Stimulated activated naive CD8-positive, alpha-beta T cell treated with anti-CD3 and anti-CD28 coated beads, Interleukin-15, Interleukin-2, amounts not matched to agents 100 ng/mL and 50 ng/mL, for 24 hours (primary cell): Measurements from ENCODE around the gene EXT2.

ENCODE experiments used
- H3K27ac Mint-ChIP-seq: one replicate; pipeline ENCODE4 v1.8.0; 2021; ENCODE audit warnings: mild to moderate bottlenecking, mixed read lengths
- H3K27me3 Mint-ChIP-seq: one replicate; pipeline ENCODE4 v1.8.0; 2021; ENCODE audit warnings: mixed read lengths
- H3K36me3 Mint-ChIP-seq: one replicate; pipeline ENCODE4 v1.8.0; 2021; ENCODE audit warnings: low read depth, mixed read lengths
- H3K4me1 Mint-ChIP-seq: one replicate; pipeline ENCODE4 v1.8.0; 2021; ENCODE audit warnings: low read depth, mixed read lengths
- H3K4me3 Mint-ChIP-seq: one replicate; pipeline ENCODE4 v1.8.0; 2021; ENCODE audit warnings: mild to moderate bottlenecking, mixed read lengths
- H3K9me3 Mint-ChIP-seq: one replicate; pipeline ENCODE4 v1.8.0; 2021; ENCODE audit warnings: mixed read lengths

Gene EXT2

GRCh38 chr11:44186321-44186930 is 90.9 kb downstream of the EXT2 start:
- Mint-ChIP-seq H3K27me3 (no peaks in the 10 kb centered on the region), H3K36me3 (peaks cover 44% of the 10 kb centered on the region), H3K27ac (no peak overlapping the region), H3K4me1 (peaks cover 16% of the 10 kb centered on the region), H3K4me3 (no peak overlapping the region), H3K9me3 (peaks cover 16% of the 10 kb centered on the region)

GRCh38 chr11:44188643-44189042 is 93.2 kb downstream of the EXT2 start:
- peaks cover 46% of the 10 kb centered on the region for H3K36me3 Mint-ChIP-seq
- H3K4me1 Mint-ChIP-seq: peaks cover 26% of the 10 kb centered on the region
- H3K27ac Mint-ChIP-seq: no peak overlapping the region
- H3K4me3 Mint-ChIP-seq: no peak overlapping the region
- H3K9me3 Mint-ChIP-seq: peaks cover 16% of the 10 kb centered on the region
- H3K27me3 Mint-ChIP-seq: no peaks in the 10 kb centered on the region

- no peak overlapping the region for H3K27ac Mint-ChIP-seq
- no peak overlapping the region for H3K4me3 Mint-ChIP-seq
- H3K27me3 Mint-ChIP-seq: no peaks in the 10 kb centered on the region
- H3K4me1 Mint-ChIP-seq: peaks cover 26% of the 10 kb centered on the region
- peaks cover 56% of the 10 kb centered on the region for H3K36me3 Mint-ChIP-seq
- H3K9me3 Mint-ChIP-seq: peaks cover 16% of the 10 kb centered on the region
Measured at GRCh38 chr11:44189986-44190882, 94.8 kb downstream of the EXT2 start.

- H3K4me3 Mint-ChIP-seq: no peak overlapping the region
- H3K9me3 Mint-ChIP-seq: peaks cover 16% of the 10 kb centered on the region
- H3K36me3 Mint-ChIP-seq: peaks cover 56% of the 10 kb centered on the region
- no peaks in the 10 kb centered on the region for H3K27me3 Mint-ChIP-seq
- peaks cover 26% of the 10 kb centered on the region for H3K4me1 Mint-ChIP-seq
- H3K27ac Mint-ChIP-seq: no peak overlapping the region
Measured at GRCh38 chr11:44190883-44191230, 95.4 kb downstream of the EXT2 start.

GRCh38 chr11:44191322-44192016 is 96.0 kb downstream of the EXT2 start:
- no peak overlapping the region for H3K27ac Mint-ChIP-seq
- peaks cover 60% of the 10 kb centered on the region for H3K36me3 Mint-ChIP-seq
- H3K9me3 Mint-ChIP-seq: peaks cover 16% of the 10 kb centered on the region
- H3K27me3 Mint-ChIP-seq: no peaks in the 10 kb centered on the region
- no peak overlapping the region for H3K4me3 Mint-ChIP-seq
- peaks cover 26% of the 10 kb centered on the region for H3K4me1 Mint-ChIP-seq

GRCh38 chr11:44192017-44192385 is 96.5 kb downstream of the EXT2 start:
- Mint-ChIP-seq H3K4me1 (peaks cover 26% of the 10 kb centered on the region), H3K27me3 (no peaks in the 10 kb centered on the region), H3K9me3 (peaks cover 16% of the 10 kb centered on the region), H3K27ac (no peak overlapping the region), H3K36me3 (peaks cover 65% of the 10 kb centered on the region), H3K4me3 (no peak overlapping the region)

- H3K4me1 Mint-ChIP-seq: peaks cover 26% of the 10 kb centered on the region
- H3K27me3 Mint-ChIP-seq: no peaks in the 10 kb centered on the region
- H3K27ac Mint-ChIP-seq: no peak overlapping the region
- H3K4me3 Mint-ChIP-seq: no peak overlapping the region
- H3K36me3 Mint-ChIP-seq: peaks cover 66% of the 10 kb centered on the region
- H3K9me3 Mint-ChIP-seq: peaks cover 11% of the 10 kb centered on the region
Measured at GRCh38 chr11:44192462-44193100, 97.1 kb downstream of the EXT2 start.

- H3K9me3 Mint-ChIP-seq: no peaks in the 10 kb centered on the region
- no peak overlapping the region for H3K27ac Mint-ChIP-seq
- H3K4me3 Mint-ChIP-seq: no peak overlapping the region
- H3K27me3 Mint-ChIP-seq: no peaks in the 10 kb centered on the region
- H3K4me1 Mint-ChIP-seq: peaks cover 24% of the 10 kb centered on the region
- peaks cover 60% of the 10 kb centered on the region for H3K36me3 Mint-ChIP-seq
Measured at GRCh38 chr11:44193856-44194255, 98.4 kb downstream of the EXT2 start.

- Mint-ChIP-seq H3K27me3 (no peaks in the 10 kb centered on the region), H3K36me3 (peaks cover 76% of the 10 kb centered on the region), H3K27ac (no peak overlapping the region), H3K4me1 (no peaks in the 10 kb centered on the region), H3K4me3 (no peak overlapping the region), H3K9me3 (no peaks in the 10 kb centered on the region)
Measured at GRCh38 chr11:44198146-44198724, 102.8 kb downstream of the EXT2 start.

GRCh38 chr11:44199298-44199697 is 103.8 kb downstream of the EXT2 start:
- Mint-ChIP-seq H3K4me1 (no peaks in the 10 kb centered on the region), H3K27me3 (no peaks in the 10 kb centered on the region), H3K4me3 (no peak overlapping the region)

GRCh38 chr11:44199816-44200215 is 104.3 kb downstream of the EXT2 start:
- Mint-ChIP-seq H3K36me3 (peaks cover 67% of the 10 kb centered on the region), H3K27me3 (no peaks in the 10 kb centered on the region), H3K9me3 (no peaks in the 10 kb centered on the region), H3K4me3 (no peak overlapping the region), H3K27ac (no peak overlapping the region), H3K4me1 (no peaks in the 10 kb centered on the region)

More at GRCh38 chr11:44199298-44199697, 103.8 kb downstream of the EXT2 start:
- no peaks in the 10 kb centered on the region for H3K9me3 Mint-ChIP-seq
- no peak overlapping the region for H3K27ac Mint-ChIP-seq
- H3K36me3 Mint-ChIP-seq: peaks cover 70% of the 10 kb centered on the region

GRCh38 chr11:44203270-44204043 is 108.0 kb downstream of the EXT2 start:
- Mint-ChIP-seq H3K27ac (no peak overlapping the region), H3K36me3 (peaks cover 80% of the 10 kb centered on the region)

GRCh38 chr11:44205352-44205751 is 109.9 kb downstream of the EXT2 start:
- H3K36me3 Mint-ChIP-seq: peaks cover 80% of the 10 kb centered on the region
- no peaks in the 10 kb centered on the region for H3K9me3 Mint-ChIP-seq
- no peak overlapping the region for H3K4me3 Mint-ChIP-seq
- no peaks in the 10 kb centered on the region for H3K4me1 Mint-ChIP-seq
- H3K27ac Mint-ChIP-seq: no peak overlapping the region
- no peaks in the 10 kb centered on the region for H3K27me3 Mint-ChIP-seq

More at GRCh38 chr11:44203270-44204043, 108.0 kb downstream of the EXT2 start:
- no peak overlapping the region for H3K4me3 Mint-ChIP-seq
- no peaks in the 10 kb centered on the region for H3K9me3 Mint-ChIP-seq
- no peaks in the 10 kb centered on the region for H3K4me1 Mint-ChIP-seq
- H3K27me3 Mint-ChIP-seq: no peaks in the 10 kb centered on the region

- Mint-ChIP-seq H3K36me3 (peaks cover 76% of the 10 kb centered on the region), H3K9me3 (no peaks in the 10 kb centered on the region), H3K4me1 (no peaks in the 10 kb centered on the region), H3K27ac (no peak overlapping the region), H3K4me3 (no peak overlapping the region), H3K27me3 (no peaks in the 10 kb centered on the region)
Measured at GRCh38 chr11:44205836-44206235, 110.4 kb downstream of the EXT2 start.
